GM18505 (cell line): Measurements from ENCODE around the gene ZNF224.

Experiments
- ATAC-seq: cut with Tn5 transposase; IDR thresholded peaks from one replicate; pipeline ENCODE4 v1.9.1; 2021; ENCODE audit not compliant: unreplicated experiment
- POLR2A ChIP-seq: IDR thresholded peaks from 4 replicates; pipeline ENCODE4 v1.6.1; 2011; ENCODE audit warnings: borderline replicate concordance; ENCODE audit not compliant: insufficient read depth, insufficient read length; ENCODE audit errors: extremely low read depth

ZNF224 gene

DNA sequence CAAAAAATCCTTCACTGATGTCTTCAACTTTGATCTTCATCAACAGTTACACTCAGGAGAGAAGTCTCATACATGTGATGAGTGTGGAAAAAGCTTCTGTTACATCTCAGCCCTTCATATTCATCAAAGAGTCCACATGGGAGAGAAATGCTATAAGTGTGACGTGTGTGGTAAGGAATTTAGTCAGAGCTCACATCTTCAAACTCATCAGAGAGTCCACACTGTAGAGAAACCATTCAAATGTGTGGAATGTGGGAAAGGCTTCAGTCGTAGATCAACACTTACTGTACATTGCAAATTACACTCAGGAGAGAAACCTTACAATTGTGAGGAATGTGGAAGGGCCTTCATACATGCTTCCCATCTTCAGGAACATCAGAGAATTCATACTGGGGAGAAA, 62.3 kb downstream of the ZNF224 start:
- no peak for TF ChIP-seq POLR2A
- no peak for ATAC-seq
